ENCODE results near the gene DENND2D. TPM values are rescaled to one million over a fixed set of nuclear protein-coding genes. Genes with fewer than 3 reads are reported as not detected.

The DENND2D gene, protein sequence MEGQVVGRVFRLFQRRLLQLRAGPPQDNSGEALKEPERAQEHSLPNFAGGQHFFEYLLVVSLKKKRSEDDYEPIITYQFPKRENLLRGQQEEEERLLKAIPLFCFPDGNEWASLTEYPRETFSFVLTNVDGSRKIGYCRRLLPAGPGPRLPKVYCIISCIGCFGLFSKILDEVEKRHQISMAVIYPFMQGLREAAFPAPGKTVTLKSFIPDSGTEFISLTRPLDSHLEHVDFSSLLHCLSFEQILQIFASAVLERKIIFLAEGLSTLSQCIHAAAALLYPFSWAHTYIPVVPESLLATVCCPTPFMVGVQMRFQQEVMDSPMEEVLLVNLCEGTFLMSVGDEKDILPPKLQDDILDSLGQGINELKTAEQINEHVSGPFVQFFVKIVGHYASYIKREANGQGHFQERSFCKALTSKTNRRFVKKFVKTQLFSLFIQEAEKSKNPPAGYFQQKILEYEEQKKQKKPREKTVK
- total RNA-seq, result 3.3 and 22.7 TPM in 2 replicates

DNA sequence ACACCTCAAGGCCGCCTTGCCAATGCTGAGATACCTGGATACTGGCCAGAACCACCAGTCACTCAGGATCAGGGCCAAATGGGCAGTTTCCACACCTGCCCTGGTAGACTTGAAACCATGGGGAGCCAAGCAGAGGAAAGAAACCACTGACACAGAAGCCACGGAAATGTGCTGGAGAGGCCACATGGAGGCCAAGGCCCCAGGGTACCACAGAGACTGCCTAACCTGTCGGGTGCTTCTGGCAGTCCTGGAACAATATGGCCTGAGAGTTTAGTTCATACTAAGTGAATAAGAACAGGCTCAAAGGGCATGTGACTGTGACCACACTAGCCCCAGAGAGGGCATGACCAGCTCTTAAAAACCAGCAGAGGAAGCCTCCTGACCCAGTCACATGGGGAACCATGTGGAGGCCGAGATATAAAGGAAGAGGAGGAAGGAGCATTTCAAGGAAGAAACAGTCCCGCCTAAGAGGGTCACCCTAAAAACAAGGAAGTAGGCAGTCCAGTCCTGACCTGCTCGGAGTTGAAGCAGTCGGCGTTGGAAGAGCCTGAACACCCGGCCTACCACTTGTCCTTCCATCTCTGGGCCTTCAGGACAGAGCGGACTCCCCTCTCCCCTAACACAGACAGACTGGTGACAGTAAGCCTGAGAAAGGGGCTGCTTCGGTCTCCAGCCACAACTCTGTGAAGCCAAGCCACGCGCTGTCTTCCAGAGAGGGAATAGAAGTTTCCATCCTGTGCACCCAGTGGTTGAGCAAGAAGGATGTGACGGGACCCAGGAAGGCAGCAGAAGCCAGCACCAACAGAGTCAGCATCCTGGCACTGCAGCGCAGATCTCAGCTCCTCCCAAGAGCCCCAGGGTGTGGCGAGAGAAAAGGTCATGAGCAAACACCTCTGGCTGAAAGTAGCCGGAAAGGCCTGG, at the start of gene DENND2D:
Gene DENND2D, minus strand, starts transcription at position 766 of the 921 bp plus-strand sequence. Its CDS starts 187 bp downstream, at position 579.

GRCh38 chr1:111227434-111227833, 27.0 kb upstream of the DENND2D start, which contains the start of gene CHI3L2:
Gene CHI3L2, plus strand, starts transcription at chr1:111227713. Its CDS starts 17 bp downstream, at chr1:111227730.

GRCh38 chr1:111139956-111140679, 60.3 kb downstream of the DENND2D start, which contains the start of the genes CEPT1 and DRAM2:
Gene CEPT1, plus strand, starts transcription at chr1:111140223. Its CDS starts 7,492 bp downstream, at chr1:111147715.
Gene DRAM2, minus strand, starts transcription at chr1:111140093. Its CDS starts 8,539 bp downstream, at chr1:111131554.

Other genes with a start within 250 kb of the DENND2D start
- 7.8 and 11.1 TPM in 2 replicates for gene LRIF1, start 236.7 kb downstream of the DENND2D start, total RNA-seq
- 54.7 and 81.2 TPM in 2 replicates for gene DRAM2, start 60.6 kb downstream of the DENND2D start, total RNA-seq
- 47.1 and 49.3 TPM in 2 replicates for gene CEPT1, start 60.4 kb downstream of the DENND2D start, total RNA-seq
- 2.5 and 10.6 TPM in 2 replicates for gene CHI3L2, start 27.1 kb upstream of the DENND2D start, total RNA-seq
- not detected in 2 replicates for gene CHIA, start 90.2 kb upstream of the DENND2D start, total RNA-seq
- gene OVGP1, start 227.1 kb upstream of the DENND2D start, total RNA-seq, result 0.99 TPM in 1 of 2 replicates, not detected in the other
- 33.0 and 39.9 TPM in 2 replicates for gene WDR77, start 248.6 kb upstream of the DENND2D start, total RNA-seq
- 216 and 440 TPM in 2 replicates for gene ATP5PB, start 248.8 kb upstream of the DENND2D start, total RNA-seq

All from smooth muscle cell of trachea (primary cell).